GM23338 (cell line): ENCODE measurements around the gene PRKCI. TPM values are rescaled to one million over a fixed set of nuclear protein-coding genes. Genes with fewer than 3 reads are reported as not detected.

Experiments used
- ATAC-seq: fragments of 200-7000 bp; cut with Tn5 transposase; 3 replicates; pipeline ENCODE4 v1.9.1; 2020
- DNase-seq: peaks from one replicate; pipeline ENCODE4 v3.0.0-alpha.2; 2015; ENCODE audit warnings: low spot score
- H2AFZ ChIP-seq: fragments of 200-600 bp; sonication (generic); 2 replicates; pipeline ENCODE4 v1.8.0; 2016; ENCODE audit warnings: antibody characterized with exemption, mild to moderate bottlenecking, moderate library complexity
- H3F3A ChIP-seq: fragments of 200-600 bp; sonication (generic); replicated peaks from 2 replicates; pipeline ENCODE4 v1.8.0; 2017; ENCODE audit warnings: antibody characterized with exemption, mixed run types, low read depth
- H3K27ac ChIP-seq: fragments of 200-600 bp; sonication (generic); 2 replicates; pipeline ENCODE4 v1.6.1; 2016; ENCODE audit warnings: low read depth
- H3K27me3 ChIP-seq: fragments of 200-600 bp; sonication (generic); 2 replicates; pipeline ENCODE4 v1.8.0; 2016; ENCODE audit warnings: mild to moderate bottlenecking, mixed run types, moderate library complexity; ENCODE audit not compliant: insufficient read depth
- H3K36me3 ChIP-seq: fragments of 200-600 bp; sonication (generic); 2 replicates; pipeline ENCODE4 v1.8.0; 2016; ENCODE audit warnings: mild to moderate bottlenecking; ENCODE audit not compliant: insufficient read depth
- H3K4me1 ChIP-seq: fragments of 200-600 bp; sonication (generic); 2 replicates; pipeline ENCODE4 v1.8.0; 2016; ENCODE audit warnings: mild to moderate bottlenecking, moderate library complexity; ENCODE audit not compliant: insufficient read depth
- H3K4me2 ChIP-seq: fragments of 200-600 bp; sonication (generic); 2 replicates; pipeline ENCODE4 v1.7.1; 2017; ENCODE audit warnings: mixed run types
- H3K4me3 ChIP-seq: fragments of 200-600 bp; sonication (generic); 2 replicates; pipeline ENCODE4 v1.6.1; 2016; ENCODE audit warnings: mixed run types
- H3K79me2 ChIP-seq: fragments of 200-600 bp; sonication (generic); replicated peaks from 2 replicates; pipeline ENCODE4 v1.8.0; 2017; ENCODE audit warnings: mild to moderate bottlenecking; ENCODE audit not compliant: insufficient read depth
- H3K9me2 ChIP-seq: fragments of 200-600 bp; sonication (generic); 2 replicates; pipeline ENCODE4 v1.8.0; 2017; ENCODE audit not compliant: insufficient read depth
- H4K20me1 ChIP-seq: fragments of 200-600 bp; sonication (generic); replicated peaks from 2 replicates; pipeline ENCODE4 v1.8.0; 2017; ENCODE audit warnings: mild to moderate bottlenecking; ENCODE audit not compliant: insufficient read depth
- H3K27ac Mint-ChIP-seq: 2 replicates; pipeline ENCODE4 v1.8.0; 2020; ENCODE audit warnings: inconsistent platforms, mild to moderate bottlenecking, moderate library complexity, mixed read lengths
- H3K27me3 Mint-ChIP-seq: 3 replicates; pipeline ENCODE4 v1.8.0; 2022; ENCODE audit warnings: low read depth, mild to moderate bottlenecking, moderate library complexity, mixed read lengths, inconsistent platforms; ENCODE audit not compliant: insufficient read depth, poor library complexity
- H3K36me3 Mint-ChIP-seq: 3 replicates; pipeline ENCODE4 v1.8.0; 2021; ENCODE audit warnings: low read depth, mild to moderate bottlenecking, inconsistent platforms, moderate library complexity, mixed read lengths
- H3K4me1 Mint-ChIP-seq: 3 replicates; pipeline ENCODE4 v1.8.0; 2020; ENCODE audit warnings: mild to moderate bottlenecking, inconsistent platforms, mixed read lengths
- H3K4me3 Mint-ChIP-seq: 3 replicates; pipeline ENCODE4 v1.8.0; 2021; ENCODE audit warnings: moderate library complexity, mild to moderate bottlenecking, inconsistent platforms, mixed read lengths
- H3K9me3 Mint-ChIP-seq: 3 replicates; pipeline ENCODE4 v1.8.0; 2020; ENCODE audit warnings: moderate library complexity, mild to moderate bottlenecking, inconsistent platforms, mixed read lengths
- CREB1 ChIP-seq: fragments of 250-450 bp; sonication (Bioruptor Pico); IDR thresholded peaks from 2 replicates; pipeline ENCODE4 v1.5.0; 2020; ENCODE audit warnings: low read depth, mild to moderate bottlenecking, moderate library complexity
- CTCF ChIP-seq, 2 experiments: fragments of 200-600 bp in 1 of 2; sonication (generic) in 1 of 2; conservative IDR thresholded peaks; 2 replicates each; pipeline versions ENCODE4 v1.5.1 to v1.6.1; 2016 to 2017; ENCODE audit warnings: antibody characterized with exemption in 2 of 2, low read depth in 2 of 2, mild to moderate bottlenecking in 2 of 2, moderate library complexity in 1 of 2
- ETS1 ChIP-seq: IDR thresholded peaks from 2 replicates; pipeline ENCODE4 v1.6.1; 2016; ENCODE audit warnings: antibody characterized with exemption
- EZH2 ChIP-seq: fragments of 200-600 bp; sonication (generic); IDR thresholded peaks from one replicate; pipeline ENCODE4 v1.8.0; 2017; ENCODE audit warnings: antibody characterized with exemption, mild to moderate bottlenecking, low read depth; ENCODE audit not compliant: unreplicated experiment
- EZH2phosphoT487 ChIP-seq: fragments of 200-600 bp; sonication (generic); IDR thresholded peaks from one replicate; pipeline ENCODE4 v1.8.1; 2018; ENCODE audit warnings: antibody characterized with exemption; ENCODE audit not compliant: unreplicated experiment
- JUNB ChIP-seq: IDR thresholded peaks from one replicate; pipeline ENCODE4 v1.6.1; 2016; ENCODE audit warnings: antibody characterized with exemption; ENCODE audit not compliant: unreplicated experiment
- NANOG ChIP-seq: IDR thresholded peaks from 2 replicates; pipeline ENCODE4 v1.6.1; 2016; ENCODE audit warnings: antibody characterized with exemption, borderline replicate concordance
- POLR2AphosphoS5 ChIP-seq: IDR thresholded peaks from 2 replicates; pipeline ENCODE4 v1.6.1; 2016; ENCODE audit warnings: antibody characterized with exemption, low read depth
- REST ChIP-seq: IDR thresholded peaks from one replicate; pipeline ENCODE4 v1.6.1; 2018; ENCODE audit warnings: antibody characterized with exemption; ENCODE audit not compliant: unreplicated experiment
- STAT1 ChIP-seq: IDR thresholded peaks from one replicate; pipeline ENCODE4 v1.6.1; 2016; ENCODE audit warnings: antibody characterized with exemption; ENCODE audit not compliant: unreplicated experiment
- ZNF114 ChIP-seq: fragments of 250-450 bp; sonication (Bioruptor Pico); IDR thresholded peaks from 2 replicates; pipeline ENCODE4 v1.5.0; 2020; ENCODE audit warnings: mild to moderate bottlenecking, moderate library complexity
- ZNF331 ChIP-seq: fragments of 250-450 bp; sonication (Bioruptor Pico); IDR thresholded peaks from 2 replicates; pipeline ENCODE4 v1.5.0; 2020; ENCODE audit warnings: low read depth, mild to moderate bottlenecking, moderate library complexity
- ZNF462 ChIP-seq: fragments of 250-450 bp; sonication (Bioruptor Pico); IDR thresholded peaks from 2 replicates; pipeline ENCODE4 v1.5.0; 2020; ENCODE audit warnings: mild to moderate bottlenecking, moderate library complexity
- polyA plus RNA-seq: library from polyadenylated mRNA; unstranded; fragments of >200 nt; fragmentation: Nextera tagmentation; extraction: Ambion mirVana; gene quantifications from 2 replicates; pipeline ENCODE4 v1.2.1, GENCODE V29; 2016
- total RNA-seq: library from RNA; depleted of rRNA; stranded (reverse); fragments of >200 nt; shearing (Covaris generic); gene quantifications from 2 replicates; pipeline ENCODE4 v1.2.3, GENCODE V29; 2014

Gene PRKCI
- total and polyA plus RNA-seq, 2 experiments from 2014 or later, result 58.0 to 119 TPM

- ATAC-seq, result no peak
- Mint-ChIP-seq H3K4me3 (no peak overlapping the region), H3K4me1 (no peaks in the 10 kb centered on the region), H3K27me3 (no peaks in the 10 kb centered on the region), H3K27ac (no peak overlapping the region), H3K36me3 (peaks cover 17% of the 10 kb centered on the region; the same call in 2 of the 3 replicates), H3K9me3 (no peaks in the 10 kb centered on the region)
- H3K36me3 ChIP-seq, result peaks cover 23% of the 10 kb centered on the region; the same call in 1 of the 2 replicates
- no peaks in the 10 kb centered on the region for H3K9me2 ChIP-seq
- no peak overlapping the region for H3K4me2 ChIP-seq
- H3K4me3 ChIP-seq, result no peak overlapping the region
- H3K27me3 ChIP-seq, result no peaks in the 10 kb centered on the region
- DNase-seq, result no peak
- H3K4me1 ChIP-seq, result no peaks in the 10 kb centered on the region
- no peak overlapping the region for H2AFZ ChIP-seq
- TF ChIP-seq EZH2phosphoT487 (no peak), EZH2 (no peak), ETS1 (no peak), POLR2AphosphoS5 (no peak), CREB1 (no peak), CTCF (conservative IDR thresholded peaks at IDR 0.05; ENCODE audit: low read depth in 2 of 2) (no peak), ZNF462 (CRISPR knock-in tag) (no peak), STAT1 (no peak), REST (no peak), JUNB (no peak), NANOG (no peak), ZNF114 (CRISPR knock-in tag) (no peak), ZNF331 (CRISPR knock-in tag) (no peak)
- 0 out of 2 replicates have a peak overlapping the region, but pooled peaks have one; percentile 57 for H3K27ac ChIP-seq
- H3F3A ChIP-seq, result peaks cover 3% of the 10 kb centered on the region; the same call in 1 of the 2 replicates
- H3K79me2 ChIP-seq, result no peaks in the 10 kb centered on the region
- no peaks in the 10 kb centered on the region for H4K20me1 ChIP-seq
Measured at GRCh38 chr3:170302008-170302407, 79.8 kb downstream of the PRKCI start.
